ENCODE data around the gene IFITM2. TPM values are rescaled to one million over a fixed set of nuclear protein-coding genes. Genes with fewer than 3 reads are reported as not detected.

The IFITM2 gene
- total RNA-seq, 4 donors from 2014 or later = 37.8 to 80.9 (median 44.9) TPM

DNA sequence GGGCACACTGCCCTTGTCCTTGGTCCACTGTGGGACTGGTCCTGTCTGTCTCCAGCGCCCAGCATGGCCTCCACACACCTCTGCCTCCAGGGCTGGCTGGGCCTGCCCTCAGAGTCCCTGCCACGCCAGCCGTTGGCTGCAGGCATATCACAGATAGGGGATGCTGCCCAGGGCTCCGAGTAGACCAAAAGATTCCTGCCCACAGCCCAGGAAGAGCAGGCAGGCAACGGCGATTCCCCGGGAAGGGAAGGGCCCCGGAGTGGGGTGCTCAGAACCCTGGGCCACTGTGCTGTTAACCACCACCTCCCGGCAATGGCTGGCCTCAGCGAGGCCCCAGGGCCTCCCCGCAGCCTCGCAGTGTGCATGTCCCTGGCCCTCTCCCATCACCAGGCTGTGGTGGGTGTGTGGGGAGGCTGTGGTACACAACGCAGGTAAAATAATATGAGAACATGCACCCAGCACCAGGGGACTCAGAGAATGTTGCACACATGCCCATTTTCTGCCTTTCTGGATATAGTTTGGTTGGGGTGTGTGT, 10.5 kb upstream of the IFITM2 start:
- Histone ChIP-seq H3K9me3 (no peaks in the 10 kb centered on the region), H3K36me3 (no peaks in the 10 kb centered on the region), H3K27ac (no peak overlapping the region), H3K4me1 (no peaks in the 10 kb centered on the region), H3K27me3 (peaks cover 0 to 27% (median 23%) of the 10 kb centered on the region in 3 donors), H3K4me3 (no peak overlapping the region)
- in situ Hi-C loops (cut with MboI; ENCODE audit: low sequenced_read_pairs in 4 of 4) (no loop called here), intact Hi-C loops (cut with DNase I; ENCODE audit: low total_unique reads) (no loop called here)
- TF ChIP-seq POLR2A (IDR thresholded peaks at IDR 0.05) (no peak), CTCF (IDR thresholded peaks at IDR 0.05 in 4 of 5, conservative IDR thresholded peaks at IDR 0.05 in 1 of 5) (no peak)
- DNase-seq (no peak), ATAC-seq (no peak)

DNA sequence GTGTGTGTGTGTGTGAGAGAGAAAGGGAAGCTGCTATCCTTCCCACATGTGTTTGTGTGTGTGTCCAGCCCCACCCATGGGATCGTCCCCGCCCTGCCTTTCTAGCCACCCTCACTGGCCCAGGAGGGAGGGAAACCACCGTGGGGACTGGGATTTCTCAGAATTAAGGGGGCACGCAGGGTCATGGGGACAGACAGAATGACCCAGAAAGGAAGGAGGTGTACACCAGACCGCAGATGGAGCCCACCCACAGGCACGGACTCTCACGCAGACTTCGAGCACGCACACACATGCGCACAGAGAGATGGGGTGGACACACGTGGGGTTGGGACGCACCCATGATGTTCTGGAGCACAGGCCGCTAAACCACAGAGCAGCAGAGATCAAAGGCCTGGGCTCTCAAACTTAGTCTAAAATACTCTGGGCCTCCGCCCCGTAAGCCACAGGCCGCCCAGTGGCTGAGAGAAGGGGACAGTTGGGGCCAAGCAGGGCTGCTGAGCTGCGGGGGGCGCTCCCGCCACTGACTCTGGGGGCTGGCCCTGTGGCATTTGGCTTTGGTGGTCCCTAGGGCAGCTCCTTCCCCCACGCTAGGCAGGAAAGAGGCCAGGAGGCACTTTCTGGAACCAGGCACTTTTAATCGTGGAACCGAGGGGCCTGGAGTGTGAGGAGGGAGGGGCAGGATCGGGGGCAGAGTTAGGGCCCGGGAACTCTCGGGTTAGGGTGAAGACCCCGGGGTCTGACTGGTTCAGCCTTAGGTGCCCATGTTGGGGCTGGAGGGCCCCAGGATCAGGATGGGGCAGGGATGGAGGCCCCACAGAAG, 9.8 kb upstream of the IFITM2 start:
- peaks cover 0 to 27% (median 26%) of the 10 kb centered on the region in 3 donors for H3K27me3 ChIP-seq

DNA sequence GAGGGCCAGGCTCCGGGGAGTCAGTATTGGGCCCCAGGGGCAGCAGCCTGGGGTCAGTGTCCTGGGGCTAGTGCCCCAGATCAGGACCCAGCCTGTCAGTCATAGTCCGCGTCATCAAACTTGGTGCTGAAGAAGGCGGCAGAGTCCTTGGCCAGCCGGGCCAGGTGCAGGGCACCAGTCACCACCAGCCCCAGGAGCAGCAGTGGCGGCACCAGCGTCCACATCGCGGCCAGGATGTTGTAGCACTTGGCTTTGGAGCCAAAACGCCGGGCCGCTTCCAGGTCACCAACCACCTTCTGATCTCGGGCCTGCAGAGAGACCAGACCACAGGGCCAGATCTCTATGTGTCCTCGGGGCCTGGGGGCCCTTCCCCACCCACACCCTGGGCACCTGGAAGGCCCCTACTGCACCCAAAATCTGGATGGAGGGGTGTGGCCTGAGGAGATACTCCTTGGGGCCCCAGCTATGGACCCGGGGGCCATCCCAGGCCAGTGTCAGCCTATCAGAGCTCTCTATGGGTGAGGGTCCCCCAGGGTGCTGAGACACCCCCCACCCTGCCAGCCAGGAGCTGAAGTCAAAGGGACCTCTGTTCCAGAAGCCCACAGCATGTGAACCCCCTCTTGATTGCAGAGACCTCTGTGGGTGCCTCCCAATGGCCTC, 9.1 kb upstream of the IFITM2 start:
- in situ Hi-C loops (cut with MboI; ENCODE audit: low sequenced_read_pairs in 4 of 4) = no loop called here
- intact Hi-C loops (cut with DNase I; ENCODE audit: low total_unique reads) = no loop called here
- Histone ChIP-seq H3K27me3 (peaks cover 0 to 27% (median 26%) of the 10 kb centered on the region in 3 donors), H3K9me3 (no peaks in the 10 kb centered on the region), H3K4me1 (no peaks in the 10 kb centered on the region), H3K27ac (no peak overlapping the region), H3K4me3 (no peak overlapping the region), H3K36me3 (no peaks in the 10 kb centered on the region)
- TF ChIP-seq POLR2A (IDR thresholded peaks at IDR 0.05) (no peak), CTCF (IDR thresholded peaks at IDR 0.05 in 4 of 5, conservative IDR thresholded peaks at IDR 0.05 in 1 of 5) (no peak)
- no peak for DNase-seq
- no peak for ATAC-seq

More for the DNA sequence above, 9.8 kb upstream of the IFITM2 start:
- H3K36me3 ChIP-seq = no peaks in the 10 kb centered on the region
- no peaks in the 10 kb centered on the region for H3K9me3 ChIP-seq
- ATAC-seq (no peak), DNase-seq (no peak)
- H3K27ac ChIP-seq = no peak overlapping the region
- TF ChIP-seq CTCF (IDR thresholded peaks at IDR 0.05 in 4 of 5, conservative IDR thresholded peaks at IDR 0.05 in 1 of 5) (no peak), POLR2A (IDR thresholded peaks at IDR 0.05) (no peak)
- in situ Hi-C loops (cut with MboI; ENCODE audit: low sequenced_read_pairs in 4 of 4) (no loop called here), intact Hi-C loops (cut with DNase I; ENCODE audit: low total_unique reads) (no loop called here)
- H3K4me3 ChIP-seq = no peak overlapping the region
- H3K4me1 ChIP-seq = no peaks in the 10 kb centered on the region

GRCh38 chr11:299081-299891, 8.3 kb upstream of the IFITM2 start, which contains the start of gene IFITM5:
Gene IFITM5, minus strand, starts transcription at chr11:299526. Its CDS starts 36 bp downstream, at chr11:299490.
- TF ChIP-seq CTCF (IDR thresholded peaks at IDR 0.05 in 4 of 5, conservative IDR thresholded peaks at IDR 0.05 in 1 of 5) = no peak
- no peak for TF ChIP-seq POLR2A (IDR thresholded peaks at IDR 0.05)
- in situ Hi-C loops (cut with MboI; ENCODE audit: low sequenced_read_pairs in 4 of 4) (no loop called here), intact Hi-C loops (cut with DNase I; ENCODE audit: low total_unique reads) (no loop called here)
- Histone ChIP-seq H3K4me3 (no peak within 1 kb of the TSS), H3K27me3 (peaks cover 0 to 27% (median 26%) of the 10 kb centered on the region in 3 donors), H3K36me3 (no peaks in the 10 kb centered on the region), H3K4me1 (no peaks in the 10 kb centered on the region), H3K27ac (no peak within 1 kb of the TSS), H3K9me3 (no peaks in the 10 kb centered on the region)
- no peak for DNase-seq
- ATAC-seq = no peak
